ENCODE measurements around the gene MLST8.

The MLST8 gene

GRCh38 chr16:2160915-2161551 lies 44.2 kb upstream of the MLST8 start:
- TF ChIP-seq CTCF (conservative IDR thresholded peaks at IDR 0.05) (no peak), ZFX (IDR thresholded peaks at IDR 0.05) (no peak)
- no peak overlapping the region for H3K27ac ChIP-seq

GRCh38 chr16:2161911-2162310 lies 43.3 kb upstream of the MLST8 start:
- TF ChIP-seq CTCF (conservative IDR thresholded peaks at IDR 0.05), result no peak
- TF ChIP-seq ZFX (IDR thresholded peaks at IDR 0.05), result no peak
- H3K27ac ChIP-seq, result no peak overlapping the region

- H3K27ac ChIP-seq, result no peak overlapping the region; the same call in 1 of the 2 replicates
- TF ChIP-seq ZFX (IDR thresholded peaks at IDR 0.05) (no peak), CTCF (conservative IDR thresholded peaks at IDR 0.05) (no peak)
Observed at GRCh38 chr16:2162676-2163118, 42.6 kb upstream of the MLST8 start.

GRCh38 chr16:2163211-2163881 lies 41.9 kb upstream of the MLST8 start:
- no peak for TF ChIP-seq ZFX (IDR thresholded peaks at IDR 0.05)
- TF ChIP-seq CTCF (conservative IDR thresholded peaks at IDR 0.05), result no peak

GRCh38 chr16:2165861-2166260 lies 39.4 kb upstream of the MLST8 start:
- no peak for TF ChIP-seq CTCF (conservative IDR thresholded peaks at IDR 0.05)
- TF ChIP-seq ZFX (IDR thresholded peaks at IDR 0.05), result no peak
- H3K27ac ChIP-seq, result no peak overlapping the region

More at GRCh38 chr16:2163211-2163881, 41.9 kb upstream of the MLST8 start:
- H3K27ac ChIP-seq, result no peak overlapping the region

- H3K27ac ChIP-seq, result no peak overlapping the region
- TF ChIP-seq ZFX (IDR thresholded peaks at IDR 0.05) (no peak), CTCF (conservative IDR thresholded peaks at IDR 0.05) (no peak)
Observed at GRCh38 chr16:2166263-2167067, 38.8 kb upstream of the MLST8 start.
